Panc1 (cell line): ENCODE measurements around the gene GHITM.

Source experiments
- POLR2AphosphoS5 ChIP-seq: IDR thresholded peaks from 2 replicates; pipeline ENCODE4 v1.6.1; 2012; ENCODE audit warnings: mild to moderate bottlenecking, low read depth, low read length, moderate library complexity
- TF ChIP-seq, protein P1 (sequence below): fragments of 450-650 bp; IDR thresholded peaks from 2 replicates; pipeline ENCODE4 v1.5.1; 2017; ENCODE audit warnings: mild to moderate bottlenecking
- TF ChIP-seq, protein P2 (sequence below), 2 experiments: IDR thresholded peaks; 2 replicates each; pipeline ENCODE4 v1.6.1; 2011 to 2012; ENCODE audit warnings: low read depth in 2 of 2, control low read depth in 1 of 2, low read length in 1 of 2, mild to moderate bottlenecking in 1 of 2, moderate library complexity in 1 of 2; ENCODE audit not compliant: insufficient read depth in 1 of 2

DNA sequence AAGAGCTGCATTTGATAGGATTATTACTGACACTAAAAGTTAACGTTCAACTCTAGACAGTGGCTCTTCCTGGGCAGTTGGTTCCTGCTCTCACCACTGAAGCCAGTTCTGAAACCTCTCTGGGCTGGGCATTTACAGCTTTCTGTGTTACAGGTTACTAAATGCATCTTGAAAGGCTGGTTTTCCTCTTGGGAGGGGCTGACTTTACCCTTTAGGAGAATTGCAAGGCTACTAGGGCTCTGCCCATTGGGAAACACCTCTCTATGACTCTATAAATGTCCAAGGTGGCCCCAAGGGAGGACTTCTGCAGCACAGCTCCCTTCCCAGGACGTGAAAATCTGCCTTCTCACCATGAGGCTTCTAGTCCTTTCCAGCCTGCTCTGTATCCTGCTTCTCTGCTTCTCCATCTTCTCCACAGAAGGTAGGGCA lies 34.2 kb downstream of the GHITM start, which contains the start of gene GPR15LG:
- TF ChIP-seq POLR2AphosphoS5, result no peak
- TF ChIP-seq, protein P1, sequence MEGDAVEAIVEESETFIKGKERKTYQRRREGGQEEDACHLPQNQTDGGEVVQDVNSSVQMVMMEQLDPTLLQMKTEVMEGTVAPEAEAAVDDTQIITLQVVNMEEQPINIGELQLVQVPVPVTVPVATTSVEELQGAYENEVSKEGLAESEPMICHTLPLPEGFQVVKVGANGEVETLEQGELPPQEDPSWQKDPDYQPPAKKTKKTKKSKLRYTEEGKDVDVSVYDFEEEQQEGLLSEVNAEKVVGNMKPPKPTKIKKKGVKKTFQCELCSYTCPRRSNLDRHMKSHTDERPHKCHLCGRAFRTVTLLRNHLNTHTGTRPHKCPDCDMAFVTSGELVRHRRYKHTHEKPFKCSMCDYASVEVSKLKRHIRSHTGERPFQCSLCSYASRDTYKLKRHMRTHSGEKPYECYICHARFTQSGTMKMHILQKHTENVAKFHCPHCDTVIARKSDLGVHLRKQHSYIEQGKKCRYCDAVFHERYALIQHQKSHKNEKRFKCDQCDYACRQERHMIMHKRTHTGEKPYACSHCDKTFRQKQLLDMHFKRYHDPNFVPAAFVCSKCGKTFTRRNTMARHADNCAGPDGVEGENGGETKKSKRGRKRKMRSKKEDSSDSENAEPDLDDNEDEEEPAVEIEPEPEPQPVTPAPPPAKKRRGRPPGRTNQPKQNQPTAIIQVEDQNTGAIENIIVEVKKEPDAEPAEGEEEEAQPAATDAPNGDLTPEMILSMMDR, result no peak
- TF ChIP-seq, protein P2, sequence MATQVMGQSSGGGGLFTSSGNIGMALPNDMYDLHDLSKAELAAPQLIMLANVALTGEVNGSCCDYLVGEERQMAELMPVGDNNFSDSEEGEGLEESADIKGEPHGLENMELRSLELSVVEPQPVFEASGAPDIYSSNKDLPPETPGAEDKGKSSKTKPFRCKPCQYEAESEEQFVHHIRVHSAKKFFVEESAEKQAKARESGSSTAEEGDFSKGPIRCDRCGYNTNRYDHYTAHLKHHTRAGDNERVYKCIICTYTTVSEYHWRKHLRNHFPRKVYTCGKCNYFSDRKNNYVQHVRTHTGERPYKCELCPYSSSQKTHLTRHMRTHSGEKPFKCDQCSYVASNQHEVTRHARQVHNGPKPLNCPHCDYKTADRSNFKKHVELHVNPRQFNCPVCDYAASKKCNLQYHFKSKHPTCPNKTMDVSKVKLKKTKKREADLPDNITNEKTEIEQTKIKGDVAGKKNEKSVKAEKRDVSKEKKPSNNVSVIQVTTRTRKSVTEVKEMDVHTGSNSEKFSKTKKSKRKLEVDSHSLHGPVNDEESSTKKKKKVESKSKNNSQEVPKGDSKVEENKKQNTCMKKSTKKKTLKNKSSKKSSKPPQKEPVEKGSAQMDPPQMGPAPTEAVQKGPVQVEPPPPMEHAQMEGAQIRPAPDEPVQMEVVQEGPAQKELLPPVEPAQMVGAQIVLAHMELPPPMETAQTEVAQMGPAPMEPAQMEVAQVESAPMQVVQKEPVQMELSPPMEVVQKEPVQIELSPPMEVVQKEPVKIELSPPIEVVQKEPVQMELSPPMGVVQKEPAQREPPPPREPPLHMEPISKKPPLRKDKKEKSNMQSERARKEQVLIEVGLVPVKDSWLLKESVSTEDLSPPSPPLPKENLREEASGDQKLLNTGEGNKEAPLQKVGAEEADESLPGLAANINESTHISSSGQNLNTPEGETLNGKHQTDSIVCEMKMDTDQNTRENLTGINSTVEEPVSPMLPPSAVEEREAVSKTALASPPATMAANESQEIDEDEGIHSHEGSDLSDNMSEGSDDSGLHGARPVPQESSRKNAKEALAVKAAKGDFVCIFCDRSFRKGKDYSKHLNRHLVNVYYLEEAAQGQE (IDR thresholded peaks at IDR 0.05; ENCODE audit: insufficient read depth in 1 of 2, low read depth in 2 of 2, low read length in 1 of 2), result no peak
